C4-2B (cell line): ENCODE data around the gene CLEC19A.

Source experiments
- H3K27ac ChIP-seq: fragments of 450-650 bp; 2 replicates; pipeline ENCODE4 v1.5.1; 2017
- CTCF ChIP-seq: fragments of 450-650 bp; conservative IDR thresholded peaks from 2 replicates; pipeline ENCODE4 v1.5.1; 2017; ENCODE audit warnings: mild to moderate bottlenecking
- ZFX ChIP-seq: fragments of 450-650 bp; IDR thresholded peaks from 2 replicates; pipeline ENCODE4 v1.6.1; 2017

CLEC19A gene

GRCh38 chr16:19285431-19285830 lies at the start of gene CLEC19A:
TSS of gene CLEC19A (plus strand) at chr16:19285731. CDS start at chr16:19285852, 121 bp downstream.
- no peak within 1 kb of the TSS for H3K27ac ChIP-seq
- no peak for TF ChIP-seq CTCF
- TF ChIP-seq ZFX, result no peak

GRCh38 chr16:19235886-19236285 lies 49.6 kb upstream of the CLEC19A start:
- H3K27ac ChIP-seq, result no peak overlapping the region

GRCh38 chr16:19236561-19237209 lies 48.8 kb upstream of the CLEC19A start:
- no peak overlapping the region for H3K27ac ChIP-seq
- TF ChIP-seq ZFX (no peak), CTCF (no peak)

More at GRCh38 chr16:19235886-19236285, 49.6 kb upstream of the CLEC19A start:
- TF ChIP-seq ZFX, result no peak

GRCh38 chr16:19238406-19238805 lies 47.1 kb upstream of the CLEC19A start:
- no peak overlapping the region for H3K27ac ChIP-seq
- TF ChIP-seq CTCF (no peak), ZFX (no peak)

GRCh38 chr16:19239511-19240155 lies 45.9 kb upstream of the CLEC19A start:
- H3K27ac ChIP-seq, result no peak overlapping the region
- no peak for TF ChIP-seq CTCF
- TF ChIP-seq ZFX, result no peak

GRCh38 chr16:19240494-19240893 lies 45.0 kb upstream of the CLEC19A start:
- TF ChIP-seq ZFX (no peak), CTCF (no peak)
- no peak overlapping the region for H3K27ac ChIP-seq

GRCh38 chr16:19241512-19241911 lies 44.0 kb upstream of the CLEC19A start:
- no peak overlapping the region for H3K27ac ChIP-seq
- TF ChIP-seq CTCF, result no peak
- no peak for TF ChIP-seq ZFX

- H3K27ac ChIP-seq, result no peak overlapping the region
- TF ChIP-seq CTCF, result no peak
- no peak for TF ChIP-seq ZFX
Measured at GRCh38 chr16:19242186-19242585, 43.3 kb upstream of the CLEC19A start.
